Measurements from ENCODE around the gene SCAMP4.
A peak's percentile ranks its signal among the peaks of the same experiment; 100 is the strongest.

Gene SCAMP4

GRCh38 chr19:1923319-1923718, 18.1 kb downstream of the SCAMP4 start:
- no peak overlapping the region for H3K27ac ChIP-seq (ENCODE audit: low read depth, low read length)
- H3K4me2 ChIP-seq (ENCODE audit: low read length): no peak overlapping the region
- H4K91ac ChIP-seq (ENCODE audit: low read depth, low read length): no peak overlapping the region
- no peak overlapping the region for H3K23ac ChIP-seq (ENCODE audit: low read length)
- H3K4me1 ChIP-seq (ENCODE audit: control insufficient read depth in 1 of 2, insufficient read depth in 2 of 2, low read length in 2 of 2): no peaks in the 10 kb centered on the region
- no peak overlapping the region for H2BK120ac ChIP-seq (ENCODE audit: insufficient read depth, low read length, poor library complexity)
- H4K8ac ChIP-seq (ENCODE audit: low read depth, low read length): no peak overlapping the region
- H3K4me3 ChIP-seq (ENCODE audit: low read depth, low read length): no peak overlapping the region
- H3K4ac ChIP-seq (ENCODE audit: low read depth, low read length): no peak overlapping the region
- H3K9ac ChIP-seq (ENCODE audit: low read length): no peak overlapping the region
- no peak overlapping the region for H2BK5ac ChIP-seq (ENCODE audit: low read depth, low read length, poor library complexity)
- WGBS (ENCODE audit: extremely low coverage, insufficient coverage, insufficient read length): no CpG with 5 or more reads among the region's 8 CpGs
- H2AK5ac ChIP-seq (ENCODE audit: low read length): no peak overlapping the region
- H3K14ac ChIP-seq (ENCODE audit: low read length): no peak overlapping the region
- DNase-seq: no peak
- H4K12ac ChIP-seq (ENCODE audit: low read depth, low read length): no peak overlapping the region
- H2AFZ ChIP-seq (ENCODE audit: insufficient read depth, low read length, poor library complexity): no peak overlapping the region
- H3K27me3 ChIP-seq (ENCODE audit: insufficient read depth, low read length): no peaks in the 10 kb centered on the region
- H3K79me2 ChIP-seq (ENCODE audit: control insufficient read depth, insufficient read depth, low read length, poor library complexity): no peaks in the 10 kb centered on the region
- H3K9me3 ChIP-seq (ENCODE audit: insufficient read depth, low read depth, low read length): peaks cover 6% of the 10 kb centered on the region
- peaks cover 61 to 62% of the 10 kb centered on the region in 2 experiments for H3K36me3 ChIP-seq (ENCODE audit: control insufficient read depth in 1 of 2, insufficient read depth in 2 of 2, low read length in 2 of 2)
- no peak overlapping the region for H2BK12ac ChIP-seq (ENCODE audit: low read length)
- no peaks in the 10 kb centered on the region for H3K79me1 ChIP-seq (ENCODE audit: low read length)
- H3K18ac ChIP-seq (ENCODE audit: low read length): no peak overlapping the region

DNA sequence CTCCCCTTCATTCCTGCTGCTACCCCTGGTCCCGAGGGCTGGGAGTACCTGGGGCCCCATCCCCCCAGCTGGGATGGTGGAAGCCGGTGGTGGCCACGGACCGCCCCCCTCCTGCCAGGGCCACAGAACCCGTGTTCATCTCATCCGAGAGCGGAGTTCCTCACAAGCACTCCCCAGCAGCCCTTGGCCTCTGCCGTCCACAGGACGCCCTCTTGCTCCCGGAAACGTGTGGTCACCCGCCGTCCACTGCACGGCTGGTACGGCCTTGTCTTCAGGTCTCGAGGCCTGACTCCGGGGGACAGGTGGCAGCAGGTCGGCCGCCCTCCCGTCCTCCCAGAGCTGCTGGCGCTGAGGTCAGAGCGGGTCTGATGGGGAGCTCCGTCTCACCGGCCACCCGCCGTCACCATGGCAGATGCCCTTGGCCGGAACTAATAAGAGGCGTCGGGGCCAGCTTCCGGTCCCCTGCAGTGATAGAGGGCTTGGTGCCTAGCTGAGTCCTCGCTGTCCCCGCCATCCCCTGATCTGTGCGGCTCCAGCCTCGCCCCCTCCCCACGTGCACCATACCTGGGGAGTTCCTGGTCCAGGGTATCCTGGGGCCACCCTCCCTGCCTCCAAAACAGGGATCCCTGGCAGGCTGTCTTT, 19.2 kb downstream of the SCAMP4 start:
- H3K9ac ChIP-seq (ENCODE audit: low read length): no peak overlapping the region
- no peaks in the 10 kb centered on the region for H3K79me1 ChIP-seq (ENCODE audit: low read length)
- WGBS (ENCODE audit: extremely low coverage, insufficient coverage, insufficient read length): no CpG with 5 or more reads among the region's 35 CpGs

GRCh38 chr19:1925544-1925943, 20.3 kb downstream of the SCAMP4 start:
- WGBS (ENCODE audit: extremely low coverage, insufficient coverage, insufficient read length): no CpG with 5 or more reads among the region's 16 CpGs
- H3K4me2 ChIP-seq (ENCODE audit: low read length): no peak overlapping the region
- no peaks in the 10 kb centered on the region for H3K27me3 ChIP-seq (ENCODE audit: insufficient read depth, low read length)
- H4K12ac ChIP-seq (ENCODE audit: low read depth, low read length): no peak overlapping the region
- H3K79me1 ChIP-seq (ENCODE audit: low read length): no peaks in the 10 kb centered on the region
- H3K14ac ChIP-seq (ENCODE audit: low read length): no peak overlapping the region
- no peak for DNase-seq
- H3K4ac ChIP-seq (ENCODE audit: low read depth, low read length): no peak overlapping the region
- H3K18ac ChIP-seq (ENCODE audit: low read length): no peak overlapping the region
- H2BK12ac ChIP-seq (ENCODE audit: low read length): no peak overlapping the region
- no peak overlapping the region for H3K27ac ChIP-seq (ENCODE audit: low read depth, low read length)
- no peak overlapping the region for H2AK5ac ChIP-seq (ENCODE audit: low read length)
- no peak overlapping the region for H4K8ac ChIP-seq (ENCODE audit: low read depth, low read length)
- peaks cover 44 to 45% of the 10 kb centered on the region in 2 experiments for H3K36me3 ChIP-seq (ENCODE audit: control insufficient read depth in 1 of 2, insufficient read depth in 2 of 2, low read length in 2 of 2)
- no peak overlapping the region for H3K4me3 ChIP-seq (ENCODE audit: low read depth, low read length)
- no peak overlapping the region for H2BK120ac ChIP-seq (ENCODE audit: insufficient read depth, low read length, poor library complexity)
- H3K23ac ChIP-seq (ENCODE audit: low read length): no peak overlapping the region
- H2BK5ac ChIP-seq (ENCODE audit: low read depth, low read length, poor library complexity): no peak overlapping the region
- H2AFZ ChIP-seq (ENCODE audit: insufficient read depth, low read length, poor library complexity): no peak overlapping the region
- H4K91ac ChIP-seq (ENCODE audit: low read depth, low read length): no peak overlapping the region
- H3K4me1 ChIP-seq (ENCODE audit: control insufficient read depth in 1 of 2, insufficient read depth in 2 of 2, low read length in 2 of 2): peaks cover 4 to 5% of the 10 kb centered on the region in 2 experiments
- H3K9ac ChIP-seq (ENCODE audit: low read length): no peak overlapping the region
- H3K9me3 ChIP-seq (ENCODE audit: insufficient read depth, low read depth, low read length): peaks cover 6% of the 10 kb centered on the region
- H3K79me2 ChIP-seq (ENCODE audit: control insufficient read depth, insufficient read depth, low read length, poor library complexity): no peaks in the 10 kb centered on the region

More for the DNA sequence above, 19.2 kb downstream of the SCAMP4 start:
- H4K91ac ChIP-seq (ENCODE audit: low read depth, low read length): no peak overlapping the region
- H3K4me2 ChIP-seq (ENCODE audit: low read length): no peak overlapping the region
- no peak overlapping the region for H3K18ac ChIP-seq (ENCODE audit: low read length)
- no peak overlapping the region for H2AK5ac ChIP-seq (ENCODE audit: low read length)
- no peak overlapping the region for H2BK5ac ChIP-seq (ENCODE audit: low read depth, low read length, poor library complexity)
- peaks cover 53 to 54% of the 10 kb centered on the region in 2 experiments for H3K36me3 ChIP-seq (ENCODE audit: control insufficient read depth in 1 of 2, insufficient read depth in 2 of 2, low read length in 2 of 2)
- H3K23ac ChIP-seq (ENCODE audit: low read length): no peak overlapping the region
- no peak overlapping the region for H3K4ac ChIP-seq (ENCODE audit: low read depth, low read length)
- H2BK120ac ChIP-seq (ENCODE audit: insufficient read depth, low read length, poor library complexity): no peak overlapping the region
- no peak overlapping the region for H3K4me3 ChIP-seq (ENCODE audit: low read depth, low read length)
- peaks cover 6% of the 10 kb centered on the region for H3K9me3 ChIP-seq (ENCODE audit: insufficient read depth, low read depth, low read length)
- H2AFZ ChIP-seq (ENCODE audit: insufficient read depth, low read length, poor library complexity): no peak overlapping the region
- H4K8ac ChIP-seq (ENCODE audit: low read depth, low read length): no peak overlapping the region
- DNase-seq: no peak
- no peaks in the 10 kb centered on the region for H3K79me2 ChIP-seq (ENCODE audit: control insufficient read depth, insufficient read depth, low read length, poor library complexity)
- no peak overlapping the region for H3K14ac ChIP-seq (ENCODE audit: low read length)
- no peak overlapping the region for H4K12ac ChIP-seq (ENCODE audit: low read depth, low read length)
- H3K27me3 ChIP-seq (ENCODE audit: insufficient read depth, low read length): no peaks in the 10 kb centered on the region
- no peak overlapping the region for H3K27ac ChIP-seq (ENCODE audit: low read depth, low read length)
- H3K4me1 ChIP-seq (ENCODE audit: control insufficient read depth in 1 of 2, insufficient read depth in 2 of 2, low read length in 2 of 2): no peaks in the 10 kb centered on the region
- H2BK12ac ChIP-seq (ENCODE audit: low read length): no peak overlapping the region

DNA sequence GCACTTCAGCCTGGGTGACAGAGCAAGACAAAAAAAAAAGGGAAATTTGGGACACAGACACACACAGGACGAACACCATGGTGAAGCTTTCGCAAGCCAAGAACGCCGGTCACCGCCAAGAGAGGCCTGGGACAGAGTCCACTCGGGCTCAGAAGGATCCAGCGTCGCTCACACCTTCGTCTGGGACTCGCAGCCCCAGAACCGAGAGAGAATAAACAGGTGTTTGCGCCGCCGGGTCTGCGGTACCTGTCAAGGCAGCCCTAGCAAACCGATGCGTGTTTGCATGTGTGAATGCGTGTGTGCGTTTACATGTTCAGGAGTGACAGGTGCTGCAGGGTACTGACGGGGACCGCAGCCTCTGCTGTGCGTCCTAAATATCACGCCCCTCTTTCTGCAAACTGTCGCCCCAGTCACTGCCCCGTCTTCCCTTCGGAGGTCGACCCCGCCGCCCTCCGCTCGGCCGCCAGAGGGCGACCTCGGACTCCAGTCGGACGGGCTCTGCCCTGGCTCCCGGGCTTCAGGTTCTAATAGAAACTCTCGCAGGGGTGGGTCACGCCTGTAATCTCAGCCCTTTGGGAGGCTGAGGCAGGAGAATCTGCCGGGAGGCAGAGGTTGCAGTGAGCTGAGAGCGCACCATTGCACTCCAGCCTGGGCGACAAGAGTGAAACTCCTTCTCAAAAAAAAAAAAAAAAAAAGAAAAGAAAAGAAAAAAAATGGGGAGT, 24.0 kb downstream of the SCAMP4 start:
- Histone ChIP-seq H3K36me3 (ENCODE audit: control insufficient read depth in 1 of 2, insufficient read depth in 2 of 2, low read length in 2 of 2) (peaks cover 12 to 14% of the 10 kb centered on the region in 2 experiments), H3K23ac (ENCODE audit: low read length) (no peak overlapping the region), H3K4ac (ENCODE audit: low read depth, low read length) (no peak overlapping the region), H2AFZ (ENCODE audit: insufficient read depth, low read length, poor library complexity) (no peak overlapping the region), H3K14ac (ENCODE audit: low read length) (no peak overlapping the region), H3K79me2 (ENCODE audit: control insufficient read depth, insufficient read depth, low read length, poor library complexity) (no peaks in the 10 kb centered on the region), H3K4me3 (ENCODE audit: low read depth, low read length) (peak overlapping the region; percentile 47), H3K9ac (ENCODE audit: low read length) (no peak overlapping the region), H2AK5ac (ENCODE audit: low read length) (no peak overlapping the region), H4K91ac (ENCODE audit: low read depth, low read length) (no peak overlapping the region), H3K27ac (ENCODE audit: low read depth, low read length) (no peak overlapping the region), H3K4me2 (ENCODE audit: low read length) (peak overlapping the region; percentile 40), H3K79me1 (ENCODE audit: low read length) (no peaks in the 10 kb centered on the region), H4K12ac (ENCODE audit: low read depth, low read length) (no peak overlapping the region), H3K4me1 (ENCODE audit: control insufficient read depth in 1 of 2, insufficient read depth in 2 of 2, low read length in 2 of 2) (peaks cover 4 to 5% of the 10 kb centered on the region in 2 experiments), H2BK120ac (ENCODE audit: insufficient read depth, low read length, poor library complexity) (no peak overlapping the region), H3K9me3 (ENCODE audit: insufficient read depth, low read depth, low read length) (peaks cover 6% of the 10 kb centered on the region), H3K18ac (ENCODE audit: low read length) (no peak overlapping the region), H3K27me3 (ENCODE audit: insufficient read depth, low read length) (no peaks in the 10 kb centered on the region), H2BK5ac (ENCODE audit: low read depth, low read length, poor library complexity) (no peak overlapping the region), H2BK12ac (ENCODE audit: low read length) (no peak overlapping the region), H4K8ac (ENCODE audit: low read depth, low read length) (no peak overlapping the region)
- DNase-seq: peak; percentile 73 to 91
- WGBS (ENCODE audit: extremely low coverage, insufficient coverage, insufficient read length): no CpG with 5 or more reads among the region's 42 CpGs

All from trophoblast cell (in vitro differentiated cells and primary cell).